ENCODE results near the gene NCSTN.

The NCSTN gene

GRCh38 chr1:160357286-160358002, 14.3 kb downstream of the NCSTN start:
- no peak overlapping the region for H3K4me3 ChIP-seq (replicated peaks in 1 of 2; ENCODE audit: low read depth in 2 of 2, low read length in 2 of 2)
- no peak for TF ChIP-seq CTCF (IDR thresholded peaks at IDR 0.05; ENCODE audit: low read depth, low read length)
- DNase-seq (ENCODE audit: low read depth in 2 of 2), result peak in 1 of 2 donors; percentile 37

- DNase-seq (ENCODE audit: low read depth in 2 of 2), result no peak
Measured at GRCh38 chr1:160358073-160358472, 14.9 kb downstream of the NCSTN start.

GRCh38 chr1:160359559-160360226, 16.5 kb downstream of the NCSTN start:
- H3K4me3 ChIP-seq (replicated peaks in 1 of 2; ENCODE audit: low read depth in 2 of 2, low read length in 2 of 2), result no peak overlapping the region
- DNase-seq (ENCODE audit: low read depth in 2 of 2), result peak in 1 of 2 donors; percentile 7
- no peak for TF ChIP-seq CTCF (IDR thresholded peaks at IDR 0.05; ENCODE audit: low read depth, low read length)

More at GRCh38 chr1:160358073-160358472, 14.9 kb downstream of the NCSTN start:
- TF ChIP-seq CTCF (IDR thresholded peaks at IDR 0.05; ENCODE audit: low read depth, low read length), result no peak
- no peak overlapping the region for H3K4me3 ChIP-seq (replicated peaks in 1 of 2; ENCODE audit: low read depth in 2 of 2, low read length in 2 of 2)

- no peak overlapping the region for H3K4me3 ChIP-seq (replicated peaks in 1 of 2; ENCODE audit: low read depth in 2 of 2, low read length in 2 of 2)
- DNase-seq (ENCODE audit: low read depth in 2 of 2), result no peak
- no peak for TF ChIP-seq CTCF (IDR thresholded peaks at IDR 0.05; ENCODE audit: low read depth, low read length)
Measured at GRCh38 chr1:160360227-160360695, 17.1 kb downstream of the NCSTN start.

GRCh38 chr1:160361199-160361598, 18.0 kb downstream of the NCSTN start:
- no peak for TF ChIP-seq CTCF (IDR thresholded peaks at IDR 0.05; ENCODE audit: low read depth, low read length)
- DNase-seq (ENCODE audit: low read depth in 2 of 2), result no peak
- no peak overlapping the region for H3K4me3 ChIP-seq (replicated peaks in 1 of 2; ENCODE audit: low read depth in 2 of 2, low read length in 2 of 2)

- no peak for TF ChIP-seq CTCF (IDR thresholded peaks at IDR 0.05; ENCODE audit: low read depth, low read length)
- DNase-seq (ENCODE audit: low read depth in 2 of 2), result no peak
- H3K4me3 ChIP-seq (replicated peaks in 1 of 2; ENCODE audit: low read depth in 2 of 2, low read length in 2 of 2), result no peak overlapping the region
Measured at GRCh38 chr1:160361814-160362167, 18.6 kb downstream of the NCSTN start.

Data from cardiac fibroblast (primary cell).